Astrocyte (in vitro differentiated cells and primary cell): ENCODE data around the gene SPAG8. TPM values are rescaled to one million over a fixed set of nuclear protein-coding genes. Genes with fewer than 3 reads are reported as not detected.

Experiments
- DNase-seq: peaks from one replicate; pipeline ENCODE4 v3.0.0-alpha.2; 2010; ENCODE audit warnings: low read depth
- FAIRE-seq: peaks from 2 replicates; lab custom pipeline; 2011; peaks lifted over from hg19 to GRCh38; lab: Jason Lieb, UNC
- H2AFZ ChIP-seq: 2 replicates; pipeline ENCODE4 v1.6.0; 2012; ENCODE audit warnings: low read depth, low read length, inconsistent platforms
- H3K27ac ChIP-seq: 2 replicates; pipeline ENCODE4 v1.5.1; 2011; ENCODE audit warnings: low read depth, low read length, inconsistent platforms
- H3K27me3 ChIP-seq: 2 replicates; pipeline ENCODE4 v1.6.0; 2011; ENCODE audit warnings: low read length, inconsistent platforms; ENCODE audit not compliant: insufficient read depth
- H3K36me3 ChIP-seq: 2 replicates; pipeline ENCODE4 v1.5.1; 2011; ENCODE audit warnings: low read length, inconsistent platforms; ENCODE audit not compliant: insufficient read depth
- H3K4me1 ChIP-seq: 2 replicates; pipeline ENCODE4 v1.5.1; 2011; ENCODE audit warnings: low read length, inconsistent platforms; ENCODE audit not compliant: insufficient read depth
- H3K4me2 ChIP-seq: 2 replicates; pipeline ENCODE4 v1.6.0; 2012; ENCODE audit warnings: low read length, inconsistent platforms
- H3K4me3 ChIP-seq: 2 replicates; pipeline ENCODE4 v1.5.1; 2011; ENCODE audit warnings: low read depth, mild to moderate bottlenecking, low read length, inconsistent platforms; ENCODE audit not compliant: insufficient read depth
- H3K79me2 ChIP-seq: 2 replicates; pipeline ENCODE4 v1.6.0; 2012; ENCODE audit warnings: mild to moderate bottlenecking, low read length, inconsistent platforms; ENCODE audit not compliant: insufficient read depth
- H3K9ac ChIP-seq: 2 replicates; pipeline ENCODE4 v1.6.0; 2012; ENCODE audit warnings: mild to moderate bottlenecking, low read length, inconsistent platforms
- H3K9me3 ChIP-seq: 2 replicates; pipeline ENCODE4 v1.5.1; 2012; ENCODE audit warnings: low read depth, mild to moderate bottlenecking, low read length, inconsistent platforms; ENCODE audit not compliant: insufficient read depth
- H4K20me1 ChIP-seq: 2 replicates; pipeline ENCODE4 v1.6.0; 2012; ENCODE audit warnings: low read length, inconsistent platforms; ENCODE audit not compliant: insufficient read depth
- H3K27ac Mint-ChIP-seq: one replicate; pipeline ENCODE4 v1.8.0; 2021; ENCODE audit warnings: mild to moderate bottlenecking, mixed read lengths; ENCODE audit not compliant: unreplicated experiment
- H3K27me3 Mint-ChIP-seq: one replicate; pipeline ENCODE4 v1.8.0; 2021; ENCODE audit warnings: low read depth, mixed read lengths; ENCODE audit not compliant: unreplicated experiment
- H3K36me3 Mint-ChIP-seq: one replicate; pipeline ENCODE4 v1.8.0; 2021; ENCODE audit warnings: low read depth, mixed read lengths; ENCODE audit not compliant: unreplicated experiment
- H3K4me1 Mint-ChIP-seq: one replicate; pipeline ENCODE4 v1.8.0; 2021; ENCODE audit warnings: low read depth, mixed read lengths; ENCODE audit not compliant: unreplicated experiment
- H3K4me3 Mint-ChIP-seq: one replicate; pipeline ENCODE4 v1.8.0; 2021; ENCODE audit warnings: mild to moderate bottlenecking, moderate library complexity, mixed read lengths; ENCODE audit not compliant: unreplicated experiment
- H3K9me3 Mint-ChIP-seq: one replicate; pipeline ENCODE4 v1.8.0; 2021; ENCODE audit warnings: mild to moderate bottlenecking, mixed read lengths; ENCODE audit not compliant: unreplicated experiment
- CTCF ChIP-seq: IDR thresholded peaks from 2 replicates; pipeline ENCODE4 v1.5.1; 2011; ENCODE audit warnings: low read depth, mild to moderate bottlenecking, inconsistent platforms, low read length, moderate library complexity; ENCODE audit not compliant: insufficient read depth
- EZH2 ChIP-seq: IDR thresholded peaks from 2 replicates; pipeline ENCODE4 v1.6.1; 2012; ENCODE audit warnings: mild to moderate bottlenecking, low read length, inconsistent platforms; ENCODE audit not compliant: insufficient read depth
- total RNA-seq: library from RNA; stranded (reverse); gene quantifications from 2 replicates; pipeline ENCODE4 v1.2.1, GENCODE V29; 2021

The SPAG8 gene
- total RNA-seq, 1 donor from 2014 or later = 0.52 TPM

- Mint-ChIP-seq H3K27ac (no peak overlapping the region), H3K4me3 (no peak overlapping the region), H3K36me3 (peaks cover 8% of the 10 kb centered on the region), H3K9me3 (no peaks in the 10 kb centered on the region), H3K4me1 (no peaks in the 10 kb centered on the region), H3K27me3 (no peaks in the 10 kb centered on the region)
- no peak for DNase-seq
- Histone ChIP-seq H3K27me3 (peaks cover 21% of the 10 kb centered on the region), H3K79me2 (no peaks in the 10 kb centered on the region), H3K4me2 (no peak overlapping the region), H3K36me3 (no peaks in the 10 kb centered on the region), H3K4me1 (no peaks in the 10 kb centered on the region), H3K9ac (no peak overlapping the region), H3K4me3 (no peak overlapping the region), H3K27ac (no peak overlapping the region), H3K9me3 (no peaks in the 10 kb centered on the region), H4K20me1 (no peaks in the 10 kb centered on the region), H2AFZ (no peak overlapping the region)
- TF ChIP-seq EZH2 = no peak
- no peak for TF ChIP-seq CTCF
- FAIRE-seq = no peak
Observed at GRCh38 chr9:35783418-35783817, 28.6 kb downstream of the SPAG8 start.

- Histone ChIP-seq H3K9ac (no peak overlapping the region), H3K4me3 (no peak overlapping the region), H3K9me3 (no peaks in the 10 kb centered on the region), H3K79me2 (no peaks in the 10 kb centered on the region), H4K20me1 (no peaks in the 10 kb centered on the region), H3K4me2 (no peak overlapping the region), H3K4me1 (no peaks in the 10 kb centered on the region), H2AFZ (no peak overlapping the region), H3K36me3 (no peaks in the 10 kb centered on the region), H3K27me3 (peaks cover 21% of the 10 kb centered on the region), H3K27ac (no peak overlapping the region)
- Mint-ChIP-seq H3K27ac (no peak overlapping the region), H3K36me3 (peaks cover 4% of the 10 kb centered on the region), H3K4me1 (no peaks in the 10 kb centered on the region), H3K27me3 (no peaks in the 10 kb centered on the region), H3K4me3 (no peak overlapping the region), H3K9me3 (no peaks in the 10 kb centered on the region)
- TF ChIP-seq EZH2 (no peak), CTCF (no peak)
- DNase-seq (no peak), FAIRE-seq (no peak)
Observed at GRCh38 chr9:35781066-35781465, 31.0 kb downstream of the SPAG8 start.

GRCh38 chr9:35778496-35778895, 33.6 kb downstream of the SPAG8 start:
- no peak overlapping the region for H3K4me3 Mint-ChIP-seq
- DNase-seq = no peak
- no peak overlapping the region for H3K27ac Mint-ChIP-seq
- Histone ChIP-seq H2AFZ (no peak overlapping the region), H3K4me2 (no peak overlapping the region), H3K4me3 (no peak overlapping the region), H4K20me1 (no peaks in the 10 kb centered on the region), H3K9me3 (no peaks in the 10 kb centered on the region), H3K4me1 (no peaks in the 10 kb centered on the region), H3K27me3 (peaks cover 14% of the 10 kb centered on the region), H3K27ac (no peak overlapping the region), H3K9ac (no peak overlapping the region), H3K79me2 (no peaks in the 10 kb centered on the region), H3K36me3 (no peaks in the 10 kb centered on the region)
- no peaks in the 10 kb centered on the region for H3K9me3 Mint-ChIP-seq
- peaks cover 1% of the 10 kb centered on the region for H3K36me3 Mint-ChIP-seq
- FAIRE-seq = no peak
- no peaks in the 10 kb centered on the region for H3K4me1 Mint-ChIP-seq
- no peak for TF ChIP-seq EZH2
- TF ChIP-seq CTCF = no peak
- H3K27me3 Mint-ChIP-seq = no peaks in the 10 kb centered on the region
